Measurements from ENCODE around the gene ADARB2.

GRCh38 chr10:1627945-1628344 is 109.4 kb downstream of the ADARB2 start:
- TF ChIP-seq CTCF (IDR thresholded peaks at IDR 0.05; ENCODE audit: insufficient read depth, low read length) (no peak), REST (IDR thresholded peaks at IDR 0.05; ENCODE audit: insufficient replicate concordance, low read depth) (no peak)

Measured in HL-60 (cell line).